Activated naive CD4-positive, alpha-beta T cell (primary cell): ENCODE measurements around the gene RNH1.

Experiments
- DNase-seq, 4 experiments: peaks; one replicate each; lab custom pipeline; 2025; lab: John Stamatoyannopoulos, UW

The RNH1 gene

DNA sequence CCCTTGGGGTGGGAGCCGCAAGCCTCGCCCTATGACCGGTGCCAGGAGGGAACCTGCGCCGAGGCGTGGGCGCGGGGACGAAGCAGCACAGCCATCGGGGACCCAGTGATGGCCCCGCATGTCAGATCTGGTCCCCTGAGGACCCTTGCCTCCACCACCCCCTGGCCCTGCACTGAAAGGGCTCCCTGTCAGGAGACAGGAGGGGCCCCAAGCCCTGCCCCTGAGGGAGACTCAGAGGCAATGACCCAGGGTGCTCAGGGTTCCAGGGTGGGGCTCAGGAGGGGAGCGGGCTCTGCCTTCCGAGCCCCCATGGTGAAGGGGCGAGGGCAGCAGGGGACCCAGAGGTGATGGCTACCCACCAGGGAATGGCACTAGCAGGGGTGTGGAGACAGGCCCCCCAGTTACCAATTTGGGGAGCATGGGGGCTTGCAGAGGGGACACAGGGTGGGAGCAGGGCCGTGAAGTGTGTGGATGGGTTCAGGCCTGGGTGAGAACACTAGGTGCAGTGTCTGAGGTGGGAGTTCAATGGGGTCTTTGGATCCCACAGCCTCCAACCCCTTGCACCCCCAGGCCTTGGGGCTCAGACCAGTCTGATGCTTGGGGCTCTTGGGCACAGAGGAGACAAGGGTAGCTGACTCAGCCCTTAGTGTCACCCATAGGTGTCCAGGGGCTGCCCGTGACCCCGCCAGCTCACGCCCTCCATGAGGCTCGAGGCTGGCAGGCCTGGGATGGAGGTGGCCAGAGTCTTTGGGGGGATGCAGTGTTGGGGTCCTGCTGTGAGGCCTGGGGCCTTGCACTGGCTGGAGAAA lies 30.8 kb upstream of the RNH1 start:
- no peak for DNase-seq

DNA sequence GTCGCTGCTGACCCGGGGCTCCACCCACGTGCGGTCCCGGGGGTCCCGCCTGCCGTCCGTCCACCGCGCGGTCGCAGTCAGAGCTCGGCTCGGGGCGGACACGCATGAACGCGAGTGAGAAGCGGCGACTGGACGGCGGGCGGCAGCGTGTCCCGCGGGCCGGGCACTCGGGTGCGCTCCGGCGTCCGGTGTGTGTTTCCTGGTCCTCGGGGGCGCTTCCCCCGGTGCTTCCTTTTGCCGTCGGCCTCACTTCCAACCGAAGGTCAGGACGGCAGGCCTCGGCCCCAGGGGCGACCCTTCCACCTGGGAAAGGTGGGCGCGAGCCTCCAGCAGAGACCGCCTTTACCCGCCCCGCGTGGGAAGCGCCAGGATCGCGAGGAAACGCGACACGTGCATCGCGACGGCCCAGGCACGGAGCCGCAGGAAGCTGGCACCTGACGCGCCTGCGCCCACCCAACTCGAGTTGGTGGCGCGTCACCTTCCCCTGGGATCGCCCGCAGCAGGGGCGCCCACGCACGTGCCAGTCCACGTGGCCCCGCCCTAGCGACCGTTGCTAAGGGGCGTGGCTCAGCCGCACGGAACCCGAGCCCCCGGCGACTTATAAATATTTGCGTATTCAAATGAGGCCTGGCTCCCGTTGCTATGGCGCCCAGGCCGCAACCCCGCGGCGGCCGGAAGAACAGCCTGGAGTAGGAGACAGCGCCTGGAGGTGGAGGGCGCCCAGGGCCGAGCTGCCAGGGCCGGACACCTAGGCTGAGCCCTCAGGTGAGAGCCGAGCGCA lies 30.0 kb upstream of the RNH1 start, which contains the start of gene LRRC56:
TSS of gene LRRC56 (plus strand) at position 687 of the 781 bp plus-strand sequence. CDS start 3,158 bp downstream, outside the sequence.
- peak; percentile 59 to 78 (median 74) for DNase-seq

DNA sequence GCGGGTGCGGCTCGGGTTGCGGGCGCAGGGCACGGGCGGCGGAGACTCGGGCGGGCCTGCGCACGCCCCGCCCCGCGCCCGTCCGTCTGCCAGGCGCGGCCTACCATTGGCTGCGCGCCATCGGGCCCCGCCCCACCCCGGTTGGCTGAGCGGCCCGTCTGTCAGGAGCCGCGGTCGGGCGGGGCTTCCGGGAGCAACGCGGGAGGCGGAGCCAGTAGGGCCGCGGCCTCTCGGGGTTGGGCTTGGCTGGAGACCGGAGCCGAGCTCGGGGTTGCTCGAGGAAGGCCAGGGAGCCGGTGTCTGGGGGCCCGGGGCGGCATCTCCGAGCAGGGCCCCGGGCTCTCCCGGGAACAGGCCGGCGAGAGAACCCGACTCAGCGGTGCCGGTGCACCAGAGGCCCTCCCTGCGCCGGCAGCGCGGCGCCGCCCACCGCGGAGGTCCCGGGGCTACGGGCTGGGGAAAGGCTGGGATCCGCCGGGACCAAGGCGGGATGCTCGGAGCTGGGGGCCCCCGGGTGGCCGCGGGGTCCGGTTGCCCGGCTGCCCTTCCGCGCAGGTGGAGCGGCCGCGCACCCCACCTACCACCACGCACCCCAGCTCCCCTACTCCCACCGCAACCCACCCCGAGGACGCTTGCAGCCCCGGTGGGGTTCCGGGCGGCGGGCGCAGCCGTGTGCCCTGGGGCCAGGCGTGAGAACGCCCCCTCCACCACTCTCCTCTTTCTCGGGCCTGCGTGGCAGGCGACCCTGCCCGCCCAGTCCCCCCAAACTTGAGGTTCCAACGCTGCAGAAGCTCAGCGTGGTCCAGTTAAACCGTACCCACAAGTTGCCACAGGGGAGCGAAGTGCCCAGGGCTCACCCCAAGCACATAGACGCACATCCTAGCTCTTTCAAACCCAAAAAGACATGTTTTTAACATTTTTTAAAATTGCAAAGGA lies 28.7 kb upstream of the RNH1 start, which contains the start of gene HRAS:
TSS of gene HRAS (minus strand) at position 58 of the 936 bp plus-strand sequence.
- DNase-seq: peak; percentile 83 to 97 (median 90)

DNA sequence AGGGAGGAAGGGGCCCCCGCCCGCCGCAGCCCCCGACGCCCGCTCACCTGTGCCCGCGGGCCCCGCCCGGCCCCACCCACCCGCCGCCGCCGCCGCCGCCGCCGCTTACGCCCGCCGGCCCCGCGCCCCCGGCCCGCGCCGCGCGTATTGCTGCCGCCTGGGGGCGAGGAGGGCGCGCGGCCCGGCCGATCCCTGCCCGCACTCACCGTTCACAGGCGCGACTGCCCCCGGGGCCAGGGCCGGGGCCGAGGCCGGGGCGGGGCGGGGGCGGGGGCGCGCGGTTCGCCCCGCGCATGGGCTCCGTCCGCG lies 28.1 kb upstream of the RNH1 start:
- DNase-seq: no peak

DNA sequence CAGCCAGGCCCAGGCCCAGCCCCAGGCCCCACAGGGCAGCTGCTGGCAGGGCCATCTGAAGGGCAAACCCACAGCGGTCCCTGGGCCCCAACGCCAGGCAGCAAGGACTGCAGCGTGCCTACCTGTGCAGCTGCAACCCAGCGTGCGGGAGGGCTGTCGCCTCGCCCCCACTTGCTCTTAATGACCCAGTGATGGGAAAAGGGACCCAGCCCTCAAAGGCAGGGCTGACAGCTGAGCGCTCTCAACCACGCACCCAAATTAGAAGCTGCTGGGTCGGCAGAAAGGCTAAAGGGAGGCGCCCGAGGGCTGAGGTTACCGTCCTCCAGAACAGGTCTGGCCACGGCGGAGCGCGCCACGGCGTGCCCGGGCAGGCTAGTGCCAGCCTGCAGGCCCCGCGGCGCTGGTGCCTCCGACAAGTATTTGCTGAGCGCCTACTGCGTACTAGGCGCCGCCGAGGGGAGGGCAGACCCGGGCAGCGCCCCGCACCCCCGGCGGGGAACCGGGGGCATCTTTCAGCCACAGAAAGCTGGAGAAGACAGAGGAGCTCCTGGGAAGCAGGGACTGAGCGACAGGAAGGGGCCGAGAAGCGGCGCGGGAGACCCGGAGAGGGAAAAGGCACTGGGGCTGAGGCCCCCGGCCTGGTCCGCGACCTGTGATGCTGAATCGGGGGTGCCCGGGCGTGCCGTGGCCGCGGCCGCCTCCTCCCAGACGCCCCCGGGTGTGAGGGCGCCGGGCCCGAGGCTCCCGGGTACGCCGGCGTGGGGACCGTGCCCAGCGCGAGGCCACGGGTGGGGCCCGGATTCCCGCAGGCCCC lies 27.6 kb upstream of the RNH1 start:
- no peak for DNase-seq

DNA sequence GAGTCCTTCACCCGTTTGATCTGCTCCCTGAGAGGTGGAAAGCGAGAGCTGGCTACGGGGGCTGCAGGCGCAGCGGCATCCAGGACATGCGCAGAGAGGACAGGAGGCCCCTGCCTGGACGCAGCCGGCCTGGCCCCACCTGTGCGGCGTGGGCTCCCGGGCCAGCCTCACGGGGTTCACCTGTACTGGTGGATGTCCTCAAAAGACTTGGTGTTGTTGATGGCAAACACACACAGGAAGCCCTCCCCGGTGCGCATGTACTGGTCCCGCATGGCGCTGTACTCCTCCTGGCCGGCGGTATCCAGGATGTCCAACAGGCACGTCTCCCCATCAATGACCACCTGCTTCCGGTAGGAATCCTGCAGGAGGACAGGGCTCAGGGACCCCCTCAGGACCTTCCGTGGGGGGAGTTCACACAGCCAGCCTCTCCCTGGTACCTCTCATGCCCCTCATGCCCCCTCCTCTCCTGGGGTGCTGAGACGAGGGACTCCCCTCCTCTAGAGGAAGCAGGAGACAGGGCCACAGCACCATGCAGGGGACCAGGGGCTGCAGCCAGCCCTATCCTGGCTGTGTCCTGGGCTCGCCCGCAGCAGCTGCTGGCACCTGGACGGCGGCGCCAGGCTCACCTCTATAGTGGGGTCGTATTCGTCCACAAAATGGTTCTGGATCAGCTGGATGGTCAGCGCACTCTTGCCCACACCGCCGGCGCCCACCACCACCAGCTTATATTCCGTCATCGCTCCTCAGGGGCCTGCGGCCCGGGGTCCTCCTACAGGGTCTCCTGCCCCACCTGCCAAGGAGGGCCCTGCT lies 26.7 kb upstream of the RNH1 start:
- DNase-seq: no peak

DNA sequence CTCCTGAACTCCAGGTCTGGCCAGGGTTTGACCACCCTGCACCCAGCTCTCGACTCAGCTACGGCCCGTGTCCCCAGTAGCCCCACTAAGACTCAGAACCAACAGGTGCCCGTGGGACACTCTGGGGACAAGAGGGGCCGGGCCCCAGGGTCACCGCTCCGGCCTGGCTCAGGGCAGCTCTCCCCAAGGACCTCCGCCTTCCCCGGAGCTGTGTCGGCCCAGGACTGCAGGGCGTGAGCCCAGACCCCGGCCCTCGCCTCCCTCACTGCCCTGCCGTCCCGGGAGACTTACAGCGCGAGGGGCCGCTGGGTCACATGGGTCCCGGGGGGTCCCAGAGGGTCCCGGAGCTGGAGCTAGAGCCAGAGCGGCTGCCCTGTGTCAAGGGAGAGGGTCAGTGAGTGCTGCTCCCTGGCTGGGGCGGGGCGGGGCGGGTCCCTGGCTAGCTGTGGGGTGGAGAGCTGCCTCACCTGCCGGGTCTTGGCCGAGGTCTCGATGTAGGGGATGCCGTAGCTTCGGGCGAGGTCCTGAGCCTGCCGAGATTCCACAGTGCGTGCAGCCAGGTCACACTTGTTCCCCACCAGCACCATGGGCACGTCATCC lies 26.0 kb upstream of the RNH1 start:
- no peak for DNase-seq

DNA sequence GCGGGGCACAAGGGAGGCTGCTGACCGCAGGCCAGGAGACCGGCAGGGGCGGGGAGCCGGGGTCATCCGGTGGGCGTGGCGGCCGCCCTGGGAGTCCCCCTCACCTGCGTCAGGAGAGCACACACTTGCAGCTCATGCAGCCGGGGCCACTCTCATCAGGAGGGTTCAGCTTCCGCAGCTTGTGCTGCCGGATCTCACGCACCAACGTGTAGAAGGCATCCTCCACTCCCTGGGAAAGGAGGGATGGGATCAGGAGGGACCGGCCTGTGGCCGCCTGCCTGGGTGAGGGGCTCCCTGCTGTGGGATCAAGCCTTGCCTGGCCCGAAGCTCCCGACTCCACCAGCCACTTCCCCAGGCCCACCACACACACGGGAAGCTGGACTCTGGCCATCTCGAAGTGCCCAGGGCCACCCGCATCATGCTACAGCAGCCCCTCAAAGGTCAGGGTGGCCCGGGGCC lies 25.5 kb upstream of the RNH1 start:
- DNase-seq: no peak

DNA sequence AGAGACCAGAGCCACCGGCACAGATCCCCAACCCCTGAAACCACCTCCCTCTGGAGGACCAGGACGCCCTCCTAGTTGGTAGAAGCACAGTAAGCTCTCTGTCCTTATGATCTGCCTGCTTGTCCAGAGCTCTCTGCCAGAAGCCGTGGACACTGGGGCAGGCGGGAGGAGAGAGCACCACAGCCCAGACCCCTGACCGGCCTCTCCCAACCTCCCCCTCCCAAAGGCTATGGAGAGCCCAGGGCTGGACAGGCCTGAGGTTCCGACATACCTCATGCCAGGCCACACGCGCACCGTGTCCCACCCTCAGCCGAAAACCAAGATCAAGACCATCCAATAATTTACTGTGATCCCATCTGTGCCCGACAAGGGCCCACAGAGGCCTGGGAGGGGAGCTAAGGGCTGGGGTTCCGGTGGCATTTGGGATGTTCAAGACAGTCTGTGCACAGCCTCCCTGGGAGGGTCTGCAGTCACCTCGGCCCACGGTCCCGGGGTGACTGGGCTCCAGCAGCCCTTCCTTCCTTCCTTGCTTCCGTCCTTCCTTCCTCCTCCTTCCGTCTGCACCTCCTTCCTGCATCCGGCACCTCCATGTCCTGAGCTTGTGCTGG lies 25.0 kb upstream of the RNH1 start:
- no peak for DNase-seq

DNA sequence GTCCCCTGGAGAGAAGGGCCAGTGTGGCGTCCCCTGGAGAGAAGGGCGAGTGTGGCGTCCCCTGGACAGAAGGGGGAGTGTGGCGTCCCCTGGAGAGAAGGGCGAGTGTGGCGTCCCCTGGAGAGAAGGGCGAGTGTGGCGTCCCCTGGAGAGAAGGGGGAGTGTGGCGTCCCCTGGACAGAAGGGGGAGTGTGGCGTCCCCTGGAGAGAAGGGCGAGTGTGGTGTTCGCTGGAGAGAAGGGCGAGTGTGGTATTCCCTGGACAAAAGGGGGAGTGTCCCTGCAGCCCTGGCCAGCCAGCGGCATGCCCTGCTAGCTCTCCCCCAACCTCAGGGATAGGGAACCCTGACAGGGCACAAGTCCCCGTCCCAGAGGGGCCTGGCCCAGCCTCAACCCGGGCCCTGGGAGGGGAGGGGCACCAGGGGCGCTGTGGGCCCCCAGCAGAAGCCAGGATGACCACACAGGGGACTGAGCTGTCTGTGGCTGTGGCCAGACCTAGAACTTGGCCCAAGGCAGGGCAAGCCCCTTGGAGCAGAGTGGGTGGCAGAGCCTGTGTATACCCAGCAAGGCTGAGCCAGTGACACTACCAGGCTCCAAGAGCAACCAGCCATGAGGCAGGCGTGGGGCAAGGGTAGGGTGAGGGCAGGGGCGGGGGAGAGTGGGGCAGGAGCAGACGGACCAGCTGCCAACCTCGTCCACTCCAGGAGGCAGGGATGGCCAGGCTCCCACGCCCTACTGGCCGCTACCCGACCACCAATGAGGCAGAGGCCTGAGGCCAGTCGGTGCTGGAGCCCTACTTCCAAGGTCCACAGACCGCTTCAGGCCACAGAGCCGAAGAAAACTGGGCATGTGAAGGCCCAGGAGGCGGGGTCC lies 24.2 kb upstream of the RNH1 start:
- DNase-seq: no peak

DNA sequence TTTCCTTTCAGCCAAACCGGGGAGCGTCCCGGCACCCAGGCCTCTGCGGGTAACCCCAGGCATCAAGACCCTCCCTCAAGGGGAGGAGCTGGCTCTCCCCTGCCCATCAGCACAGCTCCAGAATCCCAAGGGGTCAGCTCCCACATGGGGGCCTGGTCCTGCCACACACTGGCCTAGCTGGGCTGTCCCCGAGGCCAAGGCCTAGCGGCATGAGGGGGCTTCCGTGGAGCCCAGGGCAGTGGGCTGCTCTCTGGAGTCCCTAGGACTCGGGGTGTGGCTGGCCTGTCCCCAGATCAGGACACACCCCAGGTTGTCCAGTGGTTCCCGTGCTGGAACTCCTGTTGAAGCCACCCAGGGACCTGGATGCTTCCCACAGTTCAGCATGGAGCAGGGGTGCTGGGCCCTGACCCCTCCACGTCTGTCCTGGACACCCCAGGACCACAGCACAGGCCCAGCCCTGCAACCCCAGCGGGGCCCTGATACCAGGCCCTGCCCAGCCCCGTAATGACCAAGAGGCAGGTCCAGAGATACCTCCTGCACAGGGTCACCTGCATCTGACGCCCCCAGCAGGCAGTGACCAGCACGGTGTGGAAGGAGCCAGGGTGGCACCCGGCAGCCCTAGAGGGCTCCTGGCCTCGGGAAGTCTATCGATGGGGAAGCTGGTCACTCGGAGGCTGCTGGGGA lies 22.8 kb upstream of the RNH1 start:
- DNase-seq: no peak

DNA sequence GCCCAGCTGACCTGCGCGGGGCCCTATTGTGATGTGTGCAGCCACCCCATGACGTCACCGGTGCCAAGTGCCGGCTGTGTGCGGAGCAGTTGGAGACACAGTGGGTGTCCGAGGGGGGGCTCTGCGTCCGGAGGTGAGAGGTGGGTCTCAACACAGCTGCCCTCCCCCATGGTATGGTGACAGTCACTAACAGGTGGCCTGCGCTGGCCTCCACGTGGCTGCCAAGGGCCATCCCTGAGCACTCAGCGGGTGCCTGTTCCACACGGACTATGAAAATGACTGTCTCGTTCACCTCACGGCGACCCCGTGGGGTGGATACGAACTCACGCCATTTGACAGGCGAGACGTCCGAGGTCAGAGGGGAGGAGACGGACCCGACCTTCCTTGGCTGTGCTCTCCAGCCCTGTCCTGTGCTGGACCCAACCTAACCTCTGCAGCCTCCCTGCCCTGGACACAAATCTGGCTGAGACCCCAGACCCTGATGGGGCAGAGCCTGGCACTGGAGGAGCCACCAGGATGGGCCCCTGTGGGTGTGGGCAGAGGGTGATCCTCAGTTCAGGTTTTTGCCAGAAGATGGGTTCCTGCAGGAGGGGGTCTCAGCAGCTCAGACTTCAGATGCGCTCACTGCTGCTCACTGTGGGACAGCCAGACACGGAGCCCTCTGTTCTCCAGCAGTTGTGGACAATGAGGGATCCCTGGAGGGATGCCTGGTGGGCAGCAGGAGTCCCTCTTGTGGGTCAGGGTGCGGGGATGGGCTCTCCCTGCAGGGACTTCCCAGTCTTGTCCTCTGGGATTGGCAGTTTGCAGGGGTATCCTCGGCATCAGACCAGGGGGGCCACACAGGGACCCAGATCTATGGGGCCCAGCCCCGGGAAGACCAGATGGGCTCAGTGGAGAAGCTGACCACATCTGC lies 22.0 kb upstream of the RNH1 start:
- DNase-seq: no peak

DNA sequence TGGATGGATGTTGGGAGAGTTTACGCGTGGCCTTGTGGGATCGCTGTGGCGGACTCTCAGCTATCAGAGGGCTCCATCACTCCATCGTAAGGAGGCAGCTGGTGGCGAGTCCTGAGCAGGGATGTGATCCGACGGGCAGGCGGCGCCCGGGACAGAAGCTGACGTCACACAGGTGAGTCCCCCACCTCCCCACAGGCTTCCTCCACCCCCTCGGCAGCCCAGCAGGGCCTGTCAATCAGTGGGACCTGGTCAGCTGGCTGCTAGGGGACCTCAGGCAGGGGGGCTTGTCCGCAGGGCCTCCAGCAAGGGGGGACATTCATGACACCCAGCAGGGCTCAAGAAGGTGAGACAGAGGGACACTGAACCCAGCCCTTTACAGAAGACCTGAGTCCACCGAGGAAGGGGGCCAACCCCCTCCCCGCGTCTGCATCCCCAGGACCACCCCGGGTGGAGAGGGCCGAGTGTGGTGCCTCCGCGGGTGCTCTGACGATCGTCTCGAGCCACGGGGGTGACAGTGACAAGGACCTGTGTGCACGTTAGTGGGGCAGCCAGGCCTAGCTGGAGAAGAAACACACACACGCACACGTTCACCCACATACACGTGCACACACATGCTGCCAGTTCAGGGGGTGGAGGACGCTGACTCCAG lies 21.2 kb upstream of the RNH1 start:
- no peak for DNase-seq

DNA sequence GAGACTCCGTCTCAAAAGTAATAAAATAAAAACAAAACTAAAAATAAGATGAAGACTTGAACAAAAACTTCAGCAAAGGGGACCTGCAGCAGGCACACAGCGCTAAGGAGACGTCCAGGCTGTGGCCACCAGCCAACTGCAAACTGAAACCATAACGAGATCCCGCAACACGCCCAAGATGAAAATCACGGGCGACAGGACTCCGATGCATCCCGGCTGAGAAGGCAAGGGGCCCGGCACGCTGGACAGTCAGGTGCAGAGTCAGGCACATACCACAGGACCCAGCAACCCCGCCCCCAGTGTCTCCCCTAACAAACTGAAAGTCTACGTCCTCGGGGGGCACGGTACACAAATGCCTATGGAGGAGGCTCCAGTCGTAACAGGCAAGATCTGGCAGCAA lies 19.1 kb upstream of the RNH1 start:
- DNase-seq: no peak

DNA sequence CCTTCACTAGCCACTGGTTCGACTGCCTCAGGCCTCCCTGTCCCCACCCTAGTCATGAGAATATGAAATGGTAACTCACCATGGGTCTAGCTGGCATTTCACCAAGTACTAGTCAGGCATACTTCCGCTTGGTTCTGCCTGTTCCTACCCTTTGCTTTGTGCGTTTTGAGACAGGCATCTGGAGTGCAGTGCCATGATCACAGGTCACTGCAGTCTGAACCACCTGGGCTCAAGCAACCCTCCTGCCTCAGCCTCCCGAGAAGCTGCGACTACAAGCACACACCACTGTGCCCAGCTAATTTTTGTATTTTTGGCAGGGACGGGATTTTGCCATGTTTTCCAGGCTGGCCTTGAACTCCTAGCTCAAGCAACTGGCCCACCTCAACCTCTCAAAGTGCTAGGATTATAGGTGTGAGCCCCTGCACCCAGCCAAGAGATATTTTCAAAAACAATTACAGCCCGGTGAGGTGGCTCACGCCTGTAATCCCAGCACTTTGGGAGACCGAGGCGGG lies 14.2 kb upstream of the RNH1 start:
- no peak for DNase-seq
